ENCODE data around the gene AP5M1. TPM values are rescaled to one million over a fixed set of nuclear protein-coding genes. Genes with fewer than 3 reads are reported as not detected.

AP5M1 gene
- total and polyA plus RNA-seq, 2 of the 4 experiments (the other 2 are of a cell fraction), result 16.1 to 28.3 TPM

DNA sequence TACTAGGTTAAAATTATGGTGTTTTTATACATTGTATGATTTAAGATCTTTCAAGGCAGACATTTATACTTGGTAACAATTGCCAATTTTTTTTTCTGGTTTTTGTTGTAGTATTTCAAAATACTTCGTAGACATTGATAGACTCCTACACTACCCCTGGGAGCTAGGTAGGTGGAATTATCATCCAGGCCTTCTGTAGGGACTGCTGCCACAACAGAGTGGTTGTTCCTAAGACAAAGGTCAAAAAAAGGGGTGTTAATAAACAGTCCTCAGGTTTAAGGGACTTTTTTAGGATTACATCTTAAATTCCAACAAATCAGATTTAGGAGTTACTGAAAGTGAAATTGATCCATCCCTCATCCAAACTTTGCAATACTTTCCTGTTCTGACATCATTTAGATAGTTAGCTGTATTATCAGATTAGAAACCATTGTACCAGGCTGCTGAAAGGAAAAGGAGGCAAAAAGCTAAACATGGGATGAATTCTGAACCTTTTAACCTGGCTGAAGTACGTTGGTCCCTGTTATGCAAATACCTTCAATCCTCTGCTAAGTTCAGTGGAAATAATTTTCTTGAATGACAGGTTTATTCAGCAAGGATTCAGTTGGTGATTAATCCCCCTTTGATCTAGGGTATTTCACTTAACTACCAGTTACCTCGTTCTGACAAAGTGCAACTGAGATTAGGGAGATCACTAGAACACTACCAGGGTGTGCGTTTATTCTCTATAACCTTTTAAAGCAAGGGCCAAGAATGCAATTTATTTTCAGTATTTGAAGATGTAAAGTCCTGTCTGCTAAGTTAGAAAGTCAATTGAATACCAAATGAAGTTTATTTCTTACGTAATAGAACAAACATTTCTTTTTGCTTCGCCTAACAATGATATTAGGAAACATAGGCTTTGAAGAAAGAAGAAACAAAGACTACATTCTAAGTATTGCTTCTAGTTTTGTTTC lies 23.2 kb downstream of the AP5M1 start:
- in situ Hi-C loops (cut with MboI; ENCODE audit: low sequenced_read_pairs), result no loop called here
- 0 out of 2 replicates have a peak, but pooled peaks have one; percentile 16 for TF ChIP-seq CEBPB (IDR thresholded peaks at IDR 0.05; ENCODE audit: low read depth, low read length)
- TF ChIP-seq RFX5 (IDR thresholded peaks at IDR 0.05; ENCODE audit: low read depth, low read length), result no peak
- no peak overlapping the region for H3K4me2 ChIP-seq (ENCODE audit: low read depth, low read length)
- no peaks in the 10 kb centered on the region for H3K9me1 ChIP-seq (ENCODE audit: insufficient read depth, low read length)
- H2BK5ac ChIP-seq (ENCODE audit: low read depth, low read length, poor library complexity, severe bottlenecking), result no peak overlapping the region
- peaks cover 2% of the 10 kb centered on the region; the same call in 1 of the 2 replicates for H3K36me3 ChIP-seq (ENCODE audit: control insufficient read depth, insufficient read depth, low read length)
- H2BK15ac ChIP-seq (ENCODE audit: low read depth, low read length), result no peak overlapping the region
- H2BK120ac ChIP-seq (ENCODE audit: low read depth, low read length), result no peak overlapping the region
- H3K27ac ChIP-seq (ENCODE audit: insufficient read depth, low read length), result no peak overlapping the region
- H3K14ac ChIP-seq (replicated peaks; ENCODE audit: low read depth, low read length), result no peak overlapping the region
- H4K91ac ChIP-seq (ENCODE audit: insufficient read depth, low read depth, low read length), result no peak overlapping the region
- no peak overlapping the region for H2AK5ac ChIP-seq (ENCODE audit: low read depth, low read length)
- no peaks in the 10 kb centered on the region for H4K20me1 ChIP-seq (ENCODE audit: insufficient read depth, low read length)
- no peak overlapping the region for H3K9ac ChIP-seq (ENCODE audit: low read depth, low read length)
- DNase-seq (no peak), ATAC-seq (ENCODE audit: low read depth) (no peak)
- H2AK9ac ChIP-seq (replicated peaks; ENCODE audit: low read depth, low read length, poor library complexity), result no peak overlapping the region
- no peaks in the 10 kb centered on the region for H3K4me1 ChIP-seq (ENCODE audit: control insufficient read depth, insufficient read depth, low read length)
- intact Hi-C loops (cut with micrococcal nuclease), result no loop called here
- H4K8ac ChIP-seq (ENCODE audit: low read depth in 2 of 2, low read length in 2 of 2), result no peak overlapping the region
- no peak overlapping the region for H3K18ac ChIP-seq (ENCODE audit: low read depth, low read length)
- ChIA-PET CTCF (no interaction called here), POLR2A (ENCODE audit: unreplicated experiment) (no interaction called here)
- no peak overlapping the region for H2BK20ac ChIP-seq (ENCODE audit: low read depth, low read length)
- H2AFZ ChIP-seq (replicated peaks; ENCODE audit: low read length, poor library complexity), result no peak overlapping the region
- WGBS, 2 experiments (ENCODE audit: extremely low coverage in 2 of 2, insufficient read length in 1 of 2), result no CpG with 5 or more reads among the region's 6 CpGs
- H3K79me1 ChIP-seq (ENCODE audit: low read depth in 1 of 2, low read length in 2 of 2), result no peaks in the 10 kb centered on the region
- H3K27me3 ChIP-seq (ENCODE audit: control insufficient read depth, insufficient read depth, low read length), result no peaks in the 10 kb centered on the region
- dilution Hi-C loops (cut with HindIII; ENCODE audit: low sequenced_read_pairs, unreplicated experiment), result no loop called here
- H3K9me3 ChIP-seq (ENCODE audit: control insufficient read depth, insufficient read depth, low read length), result no peaks in the 10 kb centered on the region
- H3K23ac ChIP-seq (ENCODE audit: low read depth, low read length), result no peak overlapping the region
- no peak overlapping the region for H3K56ac ChIP-seq (ENCODE audit: extremely low read depth, insufficient read depth, low read length)
- no peak overlapping the region for H3K4me3 ChIP-seq (ENCODE audit: insufficient read depth, low read depth, low read length)
- H4K5ac ChIP-seq (ENCODE audit: low read depth, low read length), result no peak overlapping the region
- no peak overlapping the region for H3K4ac ChIP-seq (ENCODE audit: low read depth, low read length)
- no TSS peak for BruUV-seq (replicated peaks)
